ENCODE data around the gene PHAX. TPM values are rescaled to one million over a fixed set of nuclear protein-coding genes. Genes with fewer than 3 reads are reported as not detected.

The PHAX gene
- total RNA-seq, 4 donors from 2014 or later: 23.2 to 57.5 (median 45.8) TPM

DNA sequence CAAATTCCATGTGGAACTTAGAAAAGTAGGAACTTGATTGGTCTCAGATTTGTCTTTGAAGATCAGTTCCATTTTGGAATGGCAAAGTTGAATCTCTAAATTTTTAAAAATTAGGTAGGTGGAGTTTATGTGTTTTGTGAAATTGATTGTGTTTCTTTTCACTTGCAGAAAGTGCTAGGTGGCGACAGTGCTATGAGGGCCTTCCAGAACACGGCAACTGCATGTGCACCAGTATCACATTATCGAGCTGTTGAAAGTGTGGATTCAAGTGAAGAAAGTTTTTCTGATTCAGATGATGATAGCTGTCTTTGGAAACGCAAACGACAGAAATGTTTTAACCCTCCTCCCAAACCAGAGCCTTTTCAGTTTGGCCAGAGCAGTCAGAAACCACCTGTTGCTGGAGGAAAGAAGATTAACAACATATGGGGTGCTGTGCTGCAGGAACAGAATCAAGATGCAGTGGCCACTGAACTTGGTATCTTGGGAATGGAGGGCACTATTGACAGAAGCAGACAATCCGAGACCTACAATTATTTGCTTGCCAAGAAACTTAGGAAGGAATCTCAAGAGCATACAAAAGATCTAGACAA lies 2.8 kb downstream of the PHAX start:
- no peak for DNase-seq (ENCODE audit: low spot score in 2 of 2)
- WGBS, 2 donors: 59 to 76% methylated on average over 6 of the region's 6 CpGs
- H3K4me1 ChIP-seq: peaks cover 0 to 64% (median 23%) of the 10 kb centered on the region in 4 donors
- no peaks in the 10 kb centered on the region for H3K9me3 ChIP-seq
- H3K4me3 ChIP-seq: no peak overlapping the region
- peaks cover 0 to 50% (median 9%) of the 10 kb centered on the region in 3 donors for H3K36me3 ChIP-seq
- H3K27me3 ChIP-seq: no peaks in the 10 kb centered on the region
- TF ChIP-seq EP300 (IDR thresholded peaks at IDR 0.05): no peak
- no peak for TF ChIP-seq POLR2A (IDR thresholded peaks at IDR 0.05)
- TF ChIP-seq, protein P1, sequence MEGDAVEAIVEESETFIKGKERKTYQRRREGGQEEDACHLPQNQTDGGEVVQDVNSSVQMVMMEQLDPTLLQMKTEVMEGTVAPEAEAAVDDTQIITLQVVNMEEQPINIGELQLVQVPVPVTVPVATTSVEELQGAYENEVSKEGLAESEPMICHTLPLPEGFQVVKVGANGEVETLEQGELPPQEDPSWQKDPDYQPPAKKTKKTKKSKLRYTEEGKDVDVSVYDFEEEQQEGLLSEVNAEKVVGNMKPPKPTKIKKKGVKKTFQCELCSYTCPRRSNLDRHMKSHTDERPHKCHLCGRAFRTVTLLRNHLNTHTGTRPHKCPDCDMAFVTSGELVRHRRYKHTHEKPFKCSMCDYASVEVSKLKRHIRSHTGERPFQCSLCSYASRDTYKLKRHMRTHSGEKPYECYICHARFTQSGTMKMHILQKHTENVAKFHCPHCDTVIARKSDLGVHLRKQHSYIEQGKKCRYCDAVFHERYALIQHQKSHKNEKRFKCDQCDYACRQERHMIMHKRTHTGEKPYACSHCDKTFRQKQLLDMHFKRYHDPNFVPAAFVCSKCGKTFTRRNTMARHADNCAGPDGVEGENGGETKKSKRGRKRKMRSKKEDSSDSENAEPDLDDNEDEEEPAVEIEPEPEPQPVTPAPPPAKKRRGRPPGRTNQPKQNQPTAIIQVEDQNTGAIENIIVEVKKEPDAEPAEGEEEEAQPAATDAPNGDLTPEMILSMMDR (IDR thresholded peaks at IDR 0.05): no peak
- H3K27ac ChIP-seq: no peak overlapping the region

DNA sequence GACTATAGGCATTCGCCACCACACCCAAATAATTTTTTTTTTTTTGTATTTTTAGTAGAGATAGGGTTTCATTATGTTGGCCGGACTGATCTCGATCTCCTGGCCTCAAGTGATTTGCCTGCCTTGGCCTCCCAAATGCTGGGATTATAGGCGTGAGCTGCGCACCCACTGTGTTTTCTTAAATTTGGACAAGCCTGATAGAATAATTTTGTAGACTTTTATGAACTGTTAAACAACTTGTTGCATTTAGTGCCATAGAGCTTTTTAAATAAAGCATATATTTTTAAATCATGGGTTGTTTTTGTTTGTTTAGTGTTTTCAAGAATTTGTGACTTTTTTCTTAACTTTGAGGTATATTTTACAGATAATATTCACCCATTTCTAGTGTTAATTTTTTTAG lies 4.8 kb downstream of the PHAX start:
- 80 to 84% methylated on average over 5 of the region's 5 CpGs for WGBS, 2 donors
- no peak for DNase-seq (ENCODE audit: low spot score in 2 of 2)
- Histone ChIP-seq H3K4me1 (peaks cover 0 to 72% (median 23%) of the 10 kb centered on the region in 4 donors), H3K4me3 (no peak overlapping the region), H3K27me3 (no peaks in the 10 kb centered on the region), H3K27ac (no peak overlapping the region), H3K36me3 (peaks cover 0 to 70% (median 9%) of the 10 kb centered on the region in 3 donors), H3K9me3 (no peaks in the 10 kb centered on the region)
- TF ChIP-seq, protein P1 (IDR thresholded peaks at IDR 0.05): no peak
- TF ChIP-seq POLR2A (IDR thresholded peaks at IDR 0.05): no peak
- no peak for TF ChIP-seq EP300 (IDR thresholded peaks at IDR 0.05)

DNA sequence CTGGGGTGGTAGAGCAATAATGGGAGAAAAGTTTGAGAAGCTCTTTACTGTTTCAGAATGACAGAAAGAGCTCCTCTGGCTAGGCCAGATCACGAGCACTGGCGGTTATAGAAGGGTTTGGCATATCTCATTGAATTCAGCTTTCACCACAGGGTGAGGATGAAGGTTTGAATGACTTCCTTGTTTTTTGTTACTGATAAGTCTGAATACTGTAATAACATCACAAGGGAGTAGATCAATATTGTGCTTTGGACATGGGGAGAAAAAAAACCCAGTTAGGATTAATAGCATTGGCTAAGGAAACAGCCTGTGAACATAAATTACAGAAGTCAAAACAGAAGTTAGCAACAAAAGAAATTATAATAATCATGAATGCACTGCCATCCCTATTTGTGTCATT lies 9.4 kb downstream of the PHAX start:
- Histone ChIP-seq H3K4me3 (no peak overlapping the region), H3K9me3 (no peaks in the 10 kb centered on the region), H3K4me1 (peaks cover 0 to 36% (median 9%) of the 10 kb centered on the region in 4 donors), H3K27ac (no peak overlapping the region), H3K36me3 (peaks cover 0 to 94% (median 8%) of the 10 kb centered on the region in 3 donors), H3K27me3 (no peaks in the 10 kb centered on the region)
- DNase-seq (ENCODE audit: low spot score in 2 of 2): no peak
- WGBS, 2 donors: 64 to 78% methylated on average over 2 of the region's 2 CpGs
- no peak for TF ChIP-seq EP300 (IDR thresholded peaks at IDR 0.05)
- TF ChIP-seq POLR2A (IDR thresholded peaks at IDR 0.05): no peak
- TF ChIP-seq, protein P1 (IDR thresholded peaks at IDR 0.05): no peak

DNA sequence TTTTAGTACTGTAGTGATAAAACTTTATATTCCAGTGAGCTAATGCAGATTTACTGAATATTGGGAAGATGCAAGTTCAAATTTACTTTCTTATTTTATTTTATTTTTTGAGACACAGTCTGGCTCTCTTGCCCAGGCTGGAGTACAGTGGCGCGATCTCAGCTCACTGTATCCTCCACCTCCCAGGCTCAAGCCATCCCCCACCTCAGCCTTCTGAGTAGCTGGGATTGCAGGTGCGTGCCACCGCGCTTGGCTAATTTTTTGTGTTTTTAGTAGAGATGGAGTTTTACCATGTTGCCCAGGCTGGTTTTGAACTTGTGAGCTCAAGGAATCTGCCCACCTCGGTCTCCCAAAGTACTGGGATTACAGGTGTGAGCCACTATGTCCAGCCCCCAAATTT lies 9.9 kb downstream of the PHAX start:
- H3K27me3 ChIP-seq: no peaks in the 10 kb centered on the region
- H3K36me3 ChIP-seq: peaks cover 0 to 90% (median 5%) of the 10 kb centered on the region in 3 donors
- peaks cover 0 to 31% (median 5%) of the 10 kb centered on the region in 4 donors for H3K4me1 ChIP-seq
- 96 to 99% methylated on average over 6 of the region's 6 CpGs for WGBS, 2 donors
- H3K9me3 ChIP-seq: no peaks in the 10 kb centered on the region
- no peak for DNase-seq (ENCODE audit: low spot score in 2 of 2)
- H3K27ac ChIP-seq: no peak overlapping the region
- TF ChIP-seq POLR2A (IDR thresholded peaks at IDR 0.05) (no peak), EP300 (IDR thresholded peaks at IDR 0.05) (no peak)
- TF ChIP-seq, protein P1 (IDR thresholded peaks at IDR 0.05): no peak
- H3K4me3 ChIP-seq: no peak overlapping the region

DNA sequence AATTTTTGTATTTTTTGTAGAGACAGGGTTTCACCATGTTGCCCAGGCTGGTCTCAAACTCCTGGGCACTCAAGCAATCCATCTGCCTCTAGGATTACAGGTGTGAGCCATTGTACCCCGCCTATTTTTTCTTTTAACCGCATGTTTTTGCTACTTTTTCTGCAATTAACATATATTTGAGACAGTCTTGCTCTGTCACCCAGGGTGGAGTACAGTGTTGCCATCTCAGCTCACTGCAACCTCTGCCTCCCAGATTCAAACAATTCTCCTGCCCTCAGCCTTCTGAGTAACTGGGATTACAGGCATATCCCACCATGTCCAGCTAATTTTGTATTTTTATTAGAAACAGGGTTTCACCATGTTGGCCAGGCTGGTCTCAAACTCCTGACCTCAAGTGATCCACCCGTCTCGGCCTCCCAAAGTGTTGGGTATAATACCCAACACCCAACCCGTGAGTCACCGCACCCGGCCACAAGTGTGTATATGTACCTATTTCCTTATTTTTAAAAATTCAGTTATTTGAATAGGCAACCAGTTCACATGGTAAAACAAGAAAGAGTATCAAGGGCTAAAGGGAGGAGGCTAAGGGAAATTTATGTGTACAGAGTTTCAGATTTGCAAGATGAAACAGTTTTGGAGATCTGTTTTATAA lies 13.3 kb downstream of the PHAX start:
- WGBS, 2 donors: 87 to 96% methylated on average over 7 of the region's 7 CpGs
- H3K36me3 ChIP-seq: peaks cover 2 to 86% (median 13%) of the 10 kb centered on the region in 3 donors

More for the DNA sequence above, 13.3 kb downstream of the PHAX start:
- Histone ChIP-seq H3K4me3 (no peak overlapping the region), H3K4me1 (peaks cover 0 to 8% (median 0%) of the 10 kb centered on the region in 4 donors), H3K27ac (no peak overlapping the region), H3K27me3 (no peaks in the 10 kb centered on the region), H3K9me3 (no peaks in the 10 kb centered on the region)
- DNase-seq (ENCODE audit: low spot score in 2 of 2): no peak
- no peak for TF ChIP-seq EP300 (IDR thresholded peaks at IDR 0.05)
- TF ChIP-seq, protein P1 (IDR thresholded peaks at IDR 0.05): no peak
- no peak for TF ChIP-seq POLR2A (IDR thresholded peaks at IDR 0.05)
